H1 (cell line): ENCODE data around the gene DCXR. TPM values are rescaled to one million over a fixed set of nuclear protein-coding genes. Genes with fewer than 3 reads are reported as not detected.
A peak's percentile ranks its signal among the peaks of the same experiment; 100 is the strongest.

Experiments
- CTCF ChIA-PET: fragments of 300-600 bp; sonication (Branson Sonifier 250); formaldehyde crosslinking; loops from one replicate; lab custom pipeline; 2021; ENCODE audit not compliant: partially characterized antibody; lab: Charles Lee
- POLR2A ChIA-PET: fragments of 300-600 bp; sonication (Branson Sonifier 250); formaldehyde crosslinking; loops from one replicate; lab custom pipeline; 2021; ENCODE audit warnings: inconsistent platforms; ENCODE audit not compliant: partially characterized antibody; lab: Charles Lee
- DNase-seq, 2 experiments: peaks; one replicate each; pipeline versions ENCODE4 v3.0.0 to v3.0.0-alpha.2; 2010 to 2022; ENCODE audit warnings: low spot score in 2 of 2, low read depth in 1 of 2, mixed read lengths in 1 of 2
- FAIRE-seq: peaks from 2 replicates; lab custom pipeline; 2011; peaks lifted over from hg19 to GRCh38; lab: Jason Lieb, UNC
- H2AFZ ChIP-seq: 2 replicates; pipeline ENCODE4 v1.8.1; 2012; ENCODE audit warnings: low read length, inconsistent platforms
- H2AK5ac ChIP-seq: 2 replicates; pipeline ENCODE4 v1.6.1; 2013; ENCODE audit warnings: low read depth, low read length
- H2BK120ac ChIP-seq: replicated peaks from 2 replicates; pipeline ENCODE3; 2013; ENCODE audit warnings: low read depth, low read length, inconsistent platforms
- H2BK12ac ChIP-seq: 2 replicates; pipeline ENCODE4 v1.6.1; 2013; ENCODE audit warnings: low read depth, low read length
- H2BK15ac ChIP-seq: 2 replicates; pipeline ENCODE4 v1.6.1; 2013; ENCODE audit warnings: low read length
- H2BK20ac ChIP-seq: 2 replicates; pipeline ENCODE4 v1.6.1; 2013; ENCODE audit warnings: low read length
- H2BK5ac ChIP-seq: 2 replicates; pipeline ENCODE4 v1.6.1; 2013; ENCODE audit warnings: low read depth, low read length
- H3K14ac ChIP-seq: 2 replicates; pipeline ENCODE4 v1.6.1; 2013; ENCODE audit warnings: inconsistent platforms; ENCODE audit not compliant: insufficient read length
- H3K18ac ChIP-seq: 2 replicates; pipeline ENCODE4 v1.6.1; 2013; ENCODE audit warnings: low read length; ENCODE audit errors: extremely low read depth
- H3K23ac ChIP-seq: 2 replicates; pipeline ENCODE4 v1.6.1; 2013; ENCODE audit warnings: inconsistent platforms; ENCODE audit not compliant: insufficient read length
- H3K23me2 ChIP-seq: 2 replicates; pipeline ENCODE4 v1.6.1; 2013; ENCODE audit warnings: low read depth, low read length
- H3K27ac ChIP-seq: 2 replicates; pipeline ENCODE4 v1.6.1; 2011; ENCODE audit warnings: low read depth, low read length, inconsistent platforms
- H3K27me3 ChIP-seq, 4 experiments: replicated peaks in 1 of 4; 1 replicate in 1 of 4; 2 replicates in 3 of 4; pipeline versions ENCODE4 v1.6.1 to v1.8.1; 2011 to 2013; ENCODE audit warnings: low read length in 3 of 4, mild to moderate bottlenecking in 3 of 4, inconsistent platforms in 2 of 4, mixed read lengths in 2 of 4, moderate library complexity in 1 of 4; ENCODE audit not compliant: control insufficient read depth in 3 of 4, insufficient read depth in 3 of 4; ENCODE audit errors: extremely low read depth in 1 of 4
- H3K36me3 ChIP-seq, 4 experiments: 2 replicates each; pipeline versions ENCODE4 v1.6.1 to v1.8.1; 2011 to 2013; ENCODE audit warnings: mild to moderate bottlenecking in 4 of 4, low read length in 3 of 4, moderate library complexity in 2 of 4, control low read depth in 1 of 4, inconsistent platforms in 1 of 4; ENCODE audit not compliant: insufficient read depth in 4 of 4, control insufficient read depth in 2 of 4
- H3K4ac ChIP-seq: replicated peaks from 2 replicates; pipeline ENCODE3; 2013; ENCODE audit warnings: low read length, low read depth, mixed read lengths, inconsistent platforms; ENCODE audit not compliant: insufficient read length
- H3K4me1 ChIP-seq, 4 experiments: replicated peaks in 1 of 4; 1 replicate in 1 of 4; 2 replicates in 3 of 4; pipeline versions ENCODE4 v1.6.1 to v1.8.1; 2011 to 2013; ENCODE audit warnings: low read length in 3 of 4, inconsistent platforms in 2 of 4, mixed read lengths in 1 of 4; ENCODE audit not compliant: insufficient read depth in 4 of 4, control insufficient read depth in 3 of 4
- H3K4me2 ChIP-seq, 2 experiments: 2 replicates each; pipeline versions ENCODE4 v1.6.1 to v1.8.1; 2011 to 2013; ENCODE audit warnings: low read depth in 2 of 2, low read length in 2 of 2, control low read depth in 1 of 2, inconsistent platforms in 1 of 2, mild to moderate bottlenecking in 1 of 2; ENCODE audit not compliant: insufficient read depth in 1 of 2
- H3K4me3 ChIP-seq, 4 experiments: fragments of 200-600, 300-600 bp in 1 of 4; sonication (generic), shearing (Covaris generic), sonication (Bioruptor Twin) in 1 of 4; 2 replicates each; pipeline versions ENCODE4 v1.5.1 to v1.8.1; 2011 to 2016; ENCODE audit warnings: low read length in 4 of 4, low read depth in 3 of 4, control low read depth in 2 of 4, inconsistent platforms in 2 of 4, mild to moderate bottlenecking in 2 of 4, mixed read lengths in 1 of 4, moderate library complexity in 1 of 4; ENCODE audit not compliant: insufficient read depth in 2 of 4; ENCODE audit errors: extremely low read depth in 1 of 4
- H3K56ac ChIP-seq: replicated peaks from 2 replicates; pipeline ENCODE3; 2013; ENCODE audit warnings: low read depth, mild to moderate bottlenecking, mixed read lengths, low read length, inconsistent platforms; ENCODE audit not compliant: insufficient read length
- H3K79me1 ChIP-seq: 2 replicates; pipeline ENCODE4 v1.6.1; 2013; ENCODE audit warnings: low read depth, low read length, control low read depth
- H3K79me2 ChIP-seq, 2 experiments: 2 replicates each; pipeline versions ENCODE4 v1.6.1 to v1.8.1; 2012 to 2013; ENCODE audit warnings: low read length in 2 of 2, mild to moderate bottlenecking in 2 of 2, inconsistent platforms in 1 of 2; ENCODE audit not compliant: insufficient read depth in 2 of 2, control insufficient read depth in 1 of 2
- H3K9ac ChIP-seq, 4 experiments: replicated peaks in 1 of 4; 1 replicate in 1 of 4; 2 replicates in 3 of 4; pipeline versions ENCODE4 v1.6.1 to v1.8.1; 2011 to 2013; ENCODE audit warnings: low read depth in 3 of 4, low read length in 3 of 4, control low read depth in 2 of 4, mild to moderate bottlenecking in 2 of 4, moderate library complexity in 2 of 4, inconsistent platforms in 1 of 4; ENCODE audit errors: extremely low read depth in 1 of 4
- H3K9me3 ChIP-seq, 2 experiments: 2 replicates each; pipeline versions ENCODE4 v1.6.1 to v1.8.1; 2012 to 2013; ENCODE audit warnings: mild to moderate bottlenecking in 2 of 2, moderate library complexity in 2 of 2, control low read depth in 1 of 2, inconsistent platforms in 1 of 2, low read depth in 1 of 2, low read length in 1 of 2, mixed read lengths in 1 of 2; ENCODE audit not compliant: insufficient read depth in 2 of 2
- H4K20me1 ChIP-seq, 2 experiments: replicated peaks in 1 of 2; 2 replicates each; pipeline versions ENCODE3 to v1.8.1; 2011 to 2013; ENCODE audit warnings: inconsistent platforms in 2 of 2, low read length in 2 of 2, mild to moderate bottlenecking in 1 of 2; ENCODE audit not compliant: insufficient read depth in 2 of 2, control insufficient read depth in 1 of 2
- H4K5ac ChIP-seq: 2 replicates; pipeline ENCODE4 v1.6.1; 2013; ENCODE audit warnings: low read length, low read depth, mixed read lengths, inconsistent platforms; ENCODE audit not compliant: insufficient read length
- H4K8ac ChIP-seq: 2 replicates; pipeline ENCODE4 v1.8.0; 2013; ENCODE audit warnings: mild to moderate bottlenecking, moderate library complexity, low read length, inconsistent platforms; ENCODE audit not compliant: insufficient read depth; ENCODE audit errors: extremely low read depth
- H4K91ac ChIP-seq: replicated peaks from 2 replicates; pipeline ENCODE3; 2013; ENCODE audit warnings: low read length, mixed read lengths, inconsistent platforms; ENCODE audit not compliant: insufficient read length
- CEBPB ChIP-seq: IDR thresholded peaks from 2 replicates; pipeline ENCODE4 v1.6.1; 2012; ENCODE audit warnings: low read depth, low read length
- CTBP2 ChIP-seq: IDR thresholded peaks from 2 replicates; pipeline ENCODE4 v1.7.0; 2011; ENCODE audit warnings: borderline replicate concordance, mild to moderate bottlenecking, moderate library complexity, mixed read lengths, low read length; ENCODE audit not compliant: insufficient read depth, insufficient read length
- KDM4A ChIP-seq: IDR thresholded peaks from one replicate; pipeline ENCODE4 v1.7.1; 2012; ENCODE audit warnings: low read depth, mild to moderate bottlenecking, moderate library complexity, low read length, inconsistent platforms; ENCODE audit not compliant: severe bottlenecking
- KDM5A ChIP-seq: fragments of 200-600 bp; IDR thresholded peaks from 2 replicates; pipeline ENCODE4 v1.7.1; 2012; ENCODE audit warnings: mild to moderate bottlenecking, low read length, inconsistent platforms, mixed read lengths
- POLR2A ChIP-seq, 2 experiments: IDR thresholded peaks; 1 replicate in 1 of 2; 2 replicates in 1 of 2; pipeline ENCODE4 v1.6.1; 2011; ENCODE audit warnings: low read depth in 2 of 2, low read length in 2 of 2, mild to moderate bottlenecking in 2 of 2; ENCODE audit errors: control extremely low read depth in 1 of 2
- RFX5 ChIP-seq: IDR thresholded peaks from 2 replicates; pipeline ENCODE4 v1.6.1; 2011; ENCODE audit warnings: low read depth, low read length, improper control_type of control experiment, borderline replicate concordance
- SP1 ChIP-seq: IDR thresholded peaks from 2 replicates; pipeline ENCODE4 v1.6.1; 2011; ENCODE audit warnings: low read depth, low read length
- SUZ12 ChIP-seq: fragments of 200-600 bp; sonication (generic); IDR thresholded peaks from 2 replicates; pipeline ENCODE4 v1.6.1; 2012; ENCODE audit warnings: mild to moderate bottlenecking, inconsistent platforms, low read length, moderate library complexity, mixed read lengths
- WGBS, 2 experiments: shearing (Covaris generic) in 1 of 2; methylation state at CpG; one replicate each; pipeline versions ENCODE4 v1.1.6 to v1.1.7; 2013 to 2015; ENCODE audit warnings: low lambda C conversion rate in 2 of 2, mixed read lengths in 2 of 2, inconsistent platforms in 1 of 2, low coverage in 1 of 2, missing lambda C conversion rate in 1 of 2; ENCODE audit not compliant: insufficient replicate concordance in 2 of 2, insufficient coverage in 1 of 2, insufficient read length in 1 of 2; ENCODE audit errors: extremely low coverage in 1 of 2, missing lambda C conversion rate in 1 of 2; 5-methylcytosine and 5-hydroxymethylcytosine counted together
- polyA plus RNA-seq, 7 experiments: library from polyadenylated mRNA; depleted of rRNA in 3 of 7; stranded (reverse) in 5 of 7; unstranded in 2 of 7; fragments of >200 nt in 5 of 7; fragments of 200-250 nt in 2 of 7; gene quantifications; 1 replicate in 5 of 7; 2 replicates in 1 of 7; 4 replicates in 1 of 7; pipeline versions ENCODE4 v1.2.1 to v1.2.3, GENCODE V29; 2011 to 2013; ENCODE audit warnings: missing spikeins in 2 of 7, mixed read lengths in 2 of 7
- total RNA-seq: library from RNA; stranded (reverse); fragmentation: NEBNext Ultra II Directional; extraction: Animal tissue kit (Norgen Biotek cat#: 25700); gene quantifications from 2 replicates; pipeline ENCODE4 v1.2.1, GENCODE V29; 2021
- TF ChIP-seq, protein P1 (sequence below): IDR thresholded peaks from 2 replicates; pipeline ENCODE4 v1.6.1; 2011; ENCODE audit warnings: low read length, improper control_type of control experiment
- TF ChIP-seq, protein P2 (sequence below): IDR thresholded peaks from 2 replicates; pipeline ENCODE4 v1.6.1; 2012; ENCODE audit warnings: low read length, inconsistent platforms

The DCXR gene
- total and polyA plus RNA-seq, 2 of the 8 experiments (the other 6 are each of a cell fraction or from before 2014, with no cell fraction given): 96.3 to 212 TPM

- Histone ChIP-seq H3K4me2 (no peak overlapping the region), H2BK5ac (0 out of 2 replicates have a peak overlapping the region, but pooled peaks have one; percentile 60)
- POLR2A ChIA-PET: interaction anchor here (1.2 kb wide), 1 partner anchor 47 kb away, joined by 3 read pairs; no protein-coding TSS in a partner anchor
Observed at GRCh38 chr17:82006468-82007227, 30.8 kb downstream of the DCXR start.

More at GRCh38 chr17:82006468-82007227, 30.8 kb downstream of the DCXR start:
- Histone ChIP-seq H2AFZ (no peak overlapping the region), H2BK15ac (no peak overlapping the region), H3K27me3 (no peaks in the 10 kb centered on the region), H2BK120ac (no peak overlapping the region), H4K20me1 (peaks cover 3 to 4% of the 10 kb centered on the region in 2 experiments), H3K27ac (no peak overlapping the region), H2BK20ac (no peak overlapping the region), H3K23me2 (0 out of 2 replicates have a peak, but pooled peaks cover 1% of the 10 kb centered on the region), H3K4me1 (peaks cover 0 to 1% (median 0%) of the 10 kb centered on the region in 4 experiments; a peak in 1 of 7 replicates), H3K18ac (no peak overlapping the region), H4K91ac (no peak overlapping the region), H3K36me3 (no peaks in the 10 kb centered on the region; a peak in 1 of 8 replicates), H4K8ac (no peak overlapping the region), H3K79me1 (peaks cover 3% of the 10 kb centered on the region), H3K79me2 (no peaks in the 10 kb centered on the region), H2BK12ac (no peak overlapping the region), H3K9me3 (no peaks in the 10 kb centered on the region), H3K14ac (no peak overlapping the region), H4K5ac (no peak overlapping the region), H3K9ac (no peak overlapping the region), H3K4me3 (no peak overlapping the region), H3K56ac (no peak overlapping the region), H3K23ac (no peak overlapping the region), H2AK5ac (no peak overlapping the region), H3K4ac (no peak overlapping the region)
- DNase-seq (no peak), FAIRE-seq (no peak)
- CTCF ChIA-PET: interaction anchor here (0.7 kb wide), 1 partner anchor 47 kb away, joined by 3 read pairs; no protein-coding TSS in a partner anchor
- WGBS, 2 experiments: 88% methylated on average over 23 of the region's 24 CpGs; no CpG with 5 or more reads in 1 of the 2 experiments
- TF ChIP-seq KDM5A (no peak), KDM4A (no peak), RFX5 (no peak), CEBPB (no peak), SP1 (no peak), POLR2A (IDR thresholded peaks at IDR 0.05; ENCODE audit: control extremely low read depth in 1 of 2, low read depth in 2 of 2, low read length in 2 of 2) (no peak), SUZ12 (no peak), CTBP2 (no peak)
- TF ChIP-seq, protein P1, sequence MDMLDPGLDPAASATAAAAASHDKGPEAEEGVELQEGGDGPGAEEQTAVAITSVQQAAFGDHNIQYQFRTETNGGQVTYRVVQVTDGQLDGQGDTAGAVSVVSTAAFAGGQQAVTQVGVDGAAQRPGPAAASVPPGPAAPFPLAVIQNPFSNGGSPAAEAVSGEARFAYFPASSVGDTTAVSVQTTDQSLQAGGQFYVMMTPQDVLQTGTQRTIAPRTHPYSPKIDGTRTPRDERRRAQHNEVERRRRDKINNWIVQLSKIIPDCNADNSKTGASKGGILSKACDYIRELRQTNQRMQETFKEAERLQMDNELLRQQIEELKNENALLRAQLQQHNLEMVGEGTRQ: no peak
- TF ChIP-seq, protein P2, sequence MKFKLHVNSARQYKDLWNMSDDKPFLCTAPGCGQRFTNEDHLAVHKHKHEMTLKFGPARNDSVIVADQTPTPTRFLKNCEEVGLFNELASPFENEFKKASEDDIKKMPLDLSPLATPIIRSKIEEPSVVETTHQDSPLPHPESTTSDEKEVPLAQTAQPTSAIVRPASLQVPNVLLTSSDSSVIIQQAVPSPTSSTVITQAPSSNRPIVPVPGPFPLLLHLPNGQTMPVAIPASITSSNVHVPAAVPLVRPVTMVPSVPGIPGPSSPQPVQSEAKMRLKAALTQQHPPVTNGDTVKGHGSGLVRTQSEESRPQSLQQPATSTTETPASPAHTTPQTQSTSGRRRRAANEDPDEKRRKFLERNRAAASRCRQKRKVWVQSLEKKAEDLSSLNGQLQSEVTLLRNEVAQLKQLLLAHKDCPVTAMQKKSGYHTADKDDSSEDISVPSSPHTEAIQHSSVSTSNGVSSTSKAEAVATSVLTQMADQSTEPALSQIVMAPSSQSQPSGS: no peak
